Endothelial cell of umbilical vein (primary cell): ENCODE results near the gene DYRK4. TPM values are rescaled to one million over a fixed set of nuclear protein-coding genes. Genes with fewer than 3 reads are reported as not detected.

Experiments used
- BruUV-seq: library from RNA; stranded (reverse); fragments of 400-500 nt; replicated peaks from 2 replicates; lab custom pipeline; 2021; lab: Mats Ljungman, UMichigan
- CTCF ChIA-PET: fragments of 300-600, 350-600 bp; sonication (Branson Sonifier 250); formaldehyde crosslinking; loops from one replicate; lab custom pipeline; 2021; ENCODE audit warnings: antibody characterized with exemption, inconsistent platforms; lab: Charles Lee
- POLR2A ChIA-PET: fragments of 300-600, 350-600 bp; sonication (Branson Sonifier 250); formaldehyde crosslinking; loops from one replicate; lab custom pipeline; 2021; ENCODE audit warnings: antibody characterized with exemption, inconsistent platforms; lab: Charles Lee
- DNase-seq: peaks from one replicate; pipeline ENCODE4 v3.0.0-alpha.2; 2011; ENCODE audit warnings: low read depth, low spot score
- FAIRE-seq: peaks from 2 replicates; lab custom pipeline; 2011; peaks lifted over from hg19 to GRCh38; lab: Jason Lieb, UNC
- H2AFZ ChIP-seq: 2 replicates; pipeline ENCODE4 v1.6.0; 2012; ENCODE audit warnings: low read depth, low read length, control low read depth, inconsistent platforms
- H3K27ac ChIP-seq: 2 replicates; pipeline ENCODE4 v1.5.1; 2011; ENCODE audit warnings: low read depth, mild to moderate bottlenecking, control low read depth, low read length, moderate library complexity; ENCODE audit not compliant: insufficient read depth
- H3K27me3 ChIP-seq, 2 experiments: 2 replicates each; pipeline versions ENCODE4 v1.6.0 to v1.6.1; 2011; ENCODE audit warnings: low read length in 2 of 2, mixed read lengths in 1 of 2; ENCODE audit not compliant: control insufficient read depth in 2 of 2, insufficient read depth in 2 of 2
- H3K36me3 ChIP-seq, 2 experiments: 2 replicates in 1 of 2; 3 replicates in 1 of 2; pipeline ENCODE4 v1.5.1; 2011; ENCODE audit warnings: low read length in 2 of 2, mild to moderate bottlenecking in 1 of 2, moderate library complexity in 1 of 2; ENCODE audit not compliant: control insufficient read depth in 2 of 2, insufficient read depth in 2 of 2; ENCODE audit errors: extremely low read depth in 1 of 2
- H3K4me1 ChIP-seq: 3 replicates; pipeline ENCODE4 v1.5.1; 2011; ENCODE audit warnings: mild to moderate bottlenecking, low read length; ENCODE audit not compliant: control insufficient read depth, insufficient read depth; ENCODE audit errors: extremely low read depth
- H3K4me2 ChIP-seq: 2 replicates; pipeline ENCODE4 v1.6.1; 2011; ENCODE audit warnings: low read length, control low read depth, mixed read lengths; ENCODE audit not compliant: insufficient read depth
- H3K4me3 ChIP-seq, 3 experiments: fragments of 200-600 bp in 1 of 3; sonication (generic), shearing (Covaris generic) in 1 of 3; replicated peaks in 1 of 3; 2 replicates each; pipeline ENCODE4 v1.5.1; 2011 to 2016; ENCODE audit warnings: control low read depth in 3 of 3, low read length in 3 of 3, mild to moderate bottlenecking in 2 of 3, inconsistent platforms in 1 of 3, low read depth in 1 of 3, moderate library complexity in 1 of 3; ENCODE audit not compliant: insufficient read depth in 1 of 3
- H3K79me2 ChIP-seq: 2 replicates; pipeline ENCODE4 v1.6.0; 2012; ENCODE audit warnings: low read length, inconsistent platforms; ENCODE audit not compliant: control insufficient read depth, insufficient read depth
- H3K9ac ChIP-seq: replicated peaks from 2 replicates; pipeline ENCODE3; 2011; ENCODE audit warnings: low read length, control low read depth; ENCODE audit not compliant: insufficient read depth; ENCODE audit errors: extremely low read depth
- H3K9me1 ChIP-seq: replicated peaks from 3 replicates; pipeline ENCODE4 v1.6.0; 2011; ENCODE audit warnings: mild to moderate bottlenecking, low read length; ENCODE audit not compliant: control insufficient read depth, insufficient read depth; ENCODE audit errors: extremely low read depth
- H3K9me3 ChIP-seq: replicated peaks from 2 replicates; pipeline ENCODE4 v1.5.1; 2012; ENCODE audit warnings: low read length, inconsistent platforms; ENCODE audit not compliant: control insufficient read depth, insufficient read depth
- H4K20me1 ChIP-seq: replicated peaks from 2 replicates; pipeline ENCODE3; 2011; ENCODE audit warnings: mild to moderate bottlenecking, low read length; ENCODE audit not compliant: control insufficient read depth, insufficient read depth; ENCODE audit errors: extremely low read depth
- CTCF ChIP-seq, 2 donors: IDR thresholded peaks; 1 replicate in 1 of 2; 2 replicates in 1 of 2; pipeline ENCODE4 v1.5.1; 2011; ENCODE audit warnings: low read length in 2 of 2, mild to moderate bottlenecking in 2 of 2, moderate library complexity in 2 of 2, control low read depth in 1 of 2, inconsistent platforms in 1 of 2, low read depth in 1 of 2; ENCODE audit not compliant: insufficient read depth in 1 of 2; ENCODE audit errors: extremely low read depth in 1 of 2
- EZH2 ChIP-seq: IDR thresholded peaks from 2 replicates; pipeline ENCODE4 v1.6.1; 2012; ENCODE audit warnings: borderline replicate concordance, low read depth, mild to moderate bottlenecking, moderate library complexity, low read length, inconsistent platforms; ENCODE audit not compliant: severe bottlenecking
- FOS ChIP-seq: IDR thresholded peaks from 2 replicates; pipeline ENCODE4 v1.6.1; 2011; ENCODE audit warnings: mild to moderate bottlenecking, low read length, moderate library complexity, borderline replicate concordance; ENCODE audit not compliant: insufficient read depth
- GATA2 ChIP-seq: IDR thresholded peaks from 2 replicates; pipeline ENCODE4 v1.7.0; 2011; ENCODE audit warnings: low read depth, mild to moderate bottlenecking, moderate library complexity, mixed read lengths, low read length; ENCODE audit not compliant: insufficient read length, insufficient read depth
- JUN ChIP-seq: IDR thresholded peaks from 2 replicates; pipeline ENCODE4 v1.6.1; 2011; ENCODE audit warnings: borderline replicate concordance, low read depth; ENCODE audit not compliant: insufficient read length, insufficient read depth
- MAX ChIP-seq: IDR thresholded peaks from 2 replicates; pipeline ENCODE4 v1.6.1; 2011; ENCODE audit not compliant: insufficient read depth, insufficient read length
- MYC ChIP-seq: IDR thresholded peaks from one replicate; pipeline ENCODE4 v1.6.1; 2011; ENCODE audit warnings: mild to moderate bottlenecking, low read depth, low read length
- POLR2A ChIP-seq: IDR thresholded peaks from 2 replicates; pipeline ENCODE4 v1.6.1; 2012; ENCODE audit warnings: low read depth, mild to moderate bottlenecking, control low read depth, low read length
- POLR2AphosphoS5 ChIP-seq: IDR thresholded peaks from 2 replicates; pipeline ENCODE4 v1.6.1; 2012; ENCODE audit warnings: low read depth, mild to moderate bottlenecking, control low read depth, low read length, moderate library complexity; ENCODE audit not compliant: insufficient read depth
- dilution Hi-C: fragments of 300-500 bp; cut with MboI; formaldehyde crosslinking; loops from one replicate; pipeline ENCODE4 v1.15.0; 2019; ENCODE audit warnings: low sequenced_read_pairs; ENCODE audit not compliant: extremely low pct_ligation_motif_present
- intact Hi-C: fragments of 100-400 bp; cut with micrococcal nuclease; formaldehyde crosslinking; loops from one replicate; pipeline ENCODE4 v1.10.0; 2022
- polyA plus RNA-seq, 4 experiments: library from polyadenylated mRNA; depleted of rRNA in 3 of 4; stranded (reverse) in 3 of 4; unstranded in 1 of 4; fragments of >200 nt; gene quantifications; 2 replicates each; pipeline versions ENCODE4 v1.2.1 to v1.2.3, GENCODE V29; 2011 to 2012; ENCODE audit warnings: missing spikeins in 1 of 4
- total RNA-seq: library from RNA; stranded (reverse); gene quantifications from 2 replicates; pipeline ENCODE4 v1.2.3, GENCODE V29; 2021

Gene DYRK4
- total and polyA plus RNA-seq, 2 donors (not counting 3 experiments of a cell fraction or from before 2014, with no cell fraction given) = 38.7 to 45.4 TPM

- CTCF ChIA-PET = no interaction called here
- Histone ChIP-seq H3K36me3 (peaks cover 0 to 8% of the 10 kb centered on the region in 2 experiments), H3K9me1 (no peaks in the 10 kb centered on the region), H3K4me1 (peaks cover 13% of the 10 kb centered on the region), H3K9me3 (no peaks in the 10 kb centered on the region), H2AFZ (no peak overlapping the region), H3K4me3 (no peak overlapping the region), H3K4me2 (no peak overlapping the region), H3K27me3 (no peaks in the 10 kb centered on the region), H3K27ac (no peak overlapping the region), H3K79me2 (peaks cover 4% of the 10 kb centered on the region), H4K20me1 (no peaks in the 10 kb centered on the region), H3K9ac (no peak overlapping the region)
- dilution Hi-C loops (no loop called here), intact Hi-C loops (no loop called here)
- no TSS peak for BruUV-seq
- FAIRE-seq (no peak), DNase-seq (no peak)
- POLR2A ChIA-PET = no interaction called here
- TF ChIP-seq FOS (no peak), POLR2A (no peak), JUN (no peak), MAX (no peak), MYC (no peak), GATA2 (no peak), CTCF (IDR thresholded peaks at IDR 0.05; ENCODE audit: extremely low read depth in 1 of 2, insufficient read depth in 1 of 2, low read depth in 1 of 2, low read length in 2 of 2) (no peak), POLR2AphosphoS5 (no peak), EZH2 (no peak)
Observed at GRCh38 chr12:4609071-4609470, 47.1 kb downstream of the DYRK4 start.
